A549 (cell line): ENCODE measurements around the gene OPRM1.

ENCODE experiments used
- ELK1 ChIP-seq: fragments of 150-350 bp; IDR thresholded peaks from 2 replicates; pipeline ENCODE4 v1.6.1; 2014; ENCODE audit warnings: low read depth, mild to moderate bottlenecking, low read length
- EP300 ChIP-seq, 2 experiments: fragments of >200 bp; sonication (Bioruptor Twin); formaldehyde crosslinking; IDR thresholded peaks; 2 replicates in 1 of 2; 3 replicates in 1 of 2; pipeline ENCODE4 v1.6.1; 2016 to 2017
- JUN ChIP-seq, 2 experiments: fragments of >200 bp; sonication (Bioruptor Twin); formaldehyde crosslinking; IDR thresholded peaks; 2 replicates in 1 of 2; 3 replicates in 1 of 2; pipeline ENCODE4 v1.6.1; 2016 to 2017
- KDM1A ChIP-seq: fragments of 200-600 bp; sonication (generic); IDR thresholded peaks from 2 replicates; pipeline ENCODE4 v1.6.1; 2016; ENCODE audit warnings: low read depth, mild to moderate bottlenecking
- MAX ChIP-seq: IDR thresholded peaks from 2 replicates; pipeline ENCODE4 v1.6.1; 2012
- MYC ChIP-seq: IDR thresholded peaks from 2 replicates; pipeline ENCODE4 v1.6.1; 2012; ENCODE audit warnings: mild to moderate bottlenecking, inconsistent platforms, low read length, improper control_type of control experiment, borderline replicate concordance
- RAD21 ChIP-seq, 2 experiments: fragments of >200 bp in 1 of 2; sonication (Bioruptor Twin) in 1 of 2; formaldehyde crosslinking in 1 of 2; IDR thresholded peaks in 1 of 2; conservative IDR thresholded peaks in 1 of 2; 2 replicates in 1 of 2; 3 replicates in 1 of 2; pipeline ENCODE4 v1.6.1; 2012 to 2018; ENCODE audit warnings: inconsistent platforms in 1 of 2
- TP53 ChIP-seq: fragments of 250-450 bp; sonication (Bioruptor Pico); IDR thresholded peaks from 2 replicates; pipeline ENCODE4 v1.5.0; 2021; ENCODE audit warnings: mild to moderate bottlenecking, moderate library complexity

GRCh38 chr6:154243793-154244750 is 205.0 kb downstream of the OPRM1 start:
- TF ChIP-seq MAX (no peak), RAD21 (conservative IDR thresholded peaks at IDR 0.05 in 1 of 2, IDR thresholded peaks at IDR 0.05 in 1 of 2) (no peak), ELK1 (no peak), JUN (IDR thresholded peaks at IDR 0.05) (no peak), TP53 (CRISPR knock-in tag) (no peak), MYC (no peak), EP300 (IDR thresholded peaks at IDR 0.05) (no peak), KDM1A (no peak)
